Neural crest cell (in vitro differentiated cells): ENCODE results near the gene UGT2A3. TPM values are rescaled to one million over a fixed set of nuclear protein-coding genes. Genes with fewer than 3 reads are reported as not detected.

Source experiments
- DNase-seq: peaks from one replicate; pipeline ENCODE4 v3.0.0; 2021; ENCODE audit warnings: low read depth, mixed read lengths, low spot score
- H3K27ac Mint-ChIP-seq: one replicate; pipeline ENCODE4 v1.8.0; 2021; ENCODE audit warnings: mild to moderate bottlenecking, mixed read lengths; ENCODE audit not compliant: unreplicated experiment
- H3K27me3 Mint-ChIP-seq: 2 replicates; pipeline ENCODE4 v1.8.0; 2021; ENCODE audit warnings: low read depth, mild to moderate bottlenecking, mixed read lengths
- H3K36me3 Mint-ChIP-seq: 2 replicates; pipeline ENCODE4 v1.8.0; 2021; ENCODE audit warnings: low read depth, mild to moderate bottlenecking, mixed read lengths
- H3K4me1 Mint-ChIP-seq: 2 replicates; pipeline ENCODE4 v1.8.0; 2021; ENCODE audit warnings: mixed read lengths
- H3K4me3 Mint-ChIP-seq: one replicate; pipeline ENCODE4 v1.8.0; 2021; ENCODE audit warnings: mild to moderate bottlenecking, mixed read lengths
- H3K9me3 Mint-ChIP-seq: 2 replicates; pipeline ENCODE4 v1.8.0; 2021; ENCODE audit warnings: mixed read lengths
- total RNA-seq: library from RNA; stranded (reverse); gene quantifications from 2 replicates; pipeline ENCODE4 v1.2.1, GENCODE V29; 2021
- TF ChIP-seq, protein P1 (sequence below): fragments of 200-600 bp; sonication (generic); conservative IDR thresholded peaks from 2 replicates; pipeline ENCODE4 v1.5.0; 2021; ENCODE audit warnings: antibody characterized with exemption, mild to moderate bottlenecking

Gene UGT2A3
- total RNA-seq, 1 donor from 2014 or later, result not detected

DNA sequence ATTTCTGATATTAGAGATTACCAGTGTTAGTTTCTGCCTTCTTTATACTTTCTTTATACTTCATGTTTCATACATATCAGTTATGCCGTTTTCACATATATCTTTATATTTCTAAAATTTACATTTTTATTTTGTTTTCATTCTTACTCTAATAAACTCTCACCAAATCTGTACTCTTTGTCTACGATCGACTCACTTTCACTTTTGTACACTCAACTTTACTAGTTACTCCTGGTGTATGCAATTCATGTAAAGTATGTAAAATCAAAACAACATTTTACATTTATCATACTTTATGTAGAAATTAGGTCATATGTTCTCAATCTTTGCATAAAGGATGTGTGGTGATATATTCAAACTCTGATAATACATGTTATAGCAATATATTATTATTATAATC is 59.9 kb downstream of the UGT2A3 start:
- Mint-ChIP-seq H3K27ac (no peak overlapping the region), H3K4me3 (no peak overlapping the region), H3K27me3 (no peaks in the 10 kb centered on the region), H3K4me1 (no peaks in the 10 kb centered on the region), H3K9me3 (peaks cover 3% of the 10 kb centered on the region), H3K36me3 (no peaks in the 10 kb centered on the region)
- TF ChIP-seq, protein P1, sequence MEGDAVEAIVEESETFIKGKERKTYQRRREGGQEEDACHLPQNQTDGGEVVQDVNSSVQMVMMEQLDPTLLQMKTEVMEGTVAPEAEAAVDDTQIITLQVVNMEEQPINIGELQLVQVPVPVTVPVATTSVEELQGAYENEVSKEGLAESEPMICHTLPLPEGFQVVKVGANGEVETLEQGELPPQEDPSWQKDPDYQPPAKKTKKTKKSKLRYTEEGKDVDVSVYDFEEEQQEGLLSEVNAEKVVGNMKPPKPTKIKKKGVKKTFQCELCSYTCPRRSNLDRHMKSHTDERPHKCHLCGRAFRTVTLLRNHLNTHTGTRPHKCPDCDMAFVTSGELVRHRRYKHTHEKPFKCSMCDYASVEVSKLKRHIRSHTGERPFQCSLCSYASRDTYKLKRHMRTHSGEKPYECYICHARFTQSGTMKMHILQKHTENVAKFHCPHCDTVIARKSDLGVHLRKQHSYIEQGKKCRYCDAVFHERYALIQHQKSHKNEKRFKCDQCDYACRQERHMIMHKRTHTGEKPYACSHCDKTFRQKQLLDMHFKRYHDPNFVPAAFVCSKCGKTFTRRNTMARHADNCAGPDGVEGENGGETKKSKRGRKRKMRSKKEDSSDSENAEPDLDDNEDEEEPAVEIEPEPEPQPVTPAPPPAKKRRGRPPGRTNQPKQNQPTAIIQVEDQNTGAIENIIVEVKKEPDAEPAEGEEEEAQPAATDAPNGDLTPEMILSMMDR, result no peak
- DNase-seq, result no peak

DNA sequence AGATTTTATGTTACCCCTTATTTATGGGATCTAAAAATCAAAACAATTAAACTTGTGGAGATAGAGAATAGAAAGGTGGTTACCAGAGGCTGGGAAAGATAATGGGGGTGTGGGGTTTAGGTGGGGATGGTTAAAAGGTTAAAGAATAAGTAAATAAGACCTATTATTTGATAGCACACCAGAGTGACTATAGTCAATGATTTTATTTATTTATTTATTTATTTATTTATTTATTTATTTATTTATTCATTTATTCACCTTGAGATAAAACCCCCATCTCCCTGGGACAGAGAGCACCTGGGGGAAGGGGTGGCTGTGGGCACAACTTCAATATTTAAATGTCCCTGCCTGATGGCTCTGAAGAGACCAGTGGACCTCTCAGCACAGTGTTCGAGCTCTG is 66.1 kb downstream of the UGT2A3 start:
- Mint-ChIP-seq H3K4me1 (no peaks in the 10 kb centered on the region), H3K9me3 (no peaks in the 10 kb centered on the region), H3K4me3 (no peak overlapping the region), H3K27ac (no peak overlapping the region), H3K27me3 (no peaks in the 10 kb centered on the region), H3K36me3 (no peaks in the 10 kb centered on the region)
- TF ChIP-seq, protein P1, result no peak
- DNase-seq, result no peak

DNA sequence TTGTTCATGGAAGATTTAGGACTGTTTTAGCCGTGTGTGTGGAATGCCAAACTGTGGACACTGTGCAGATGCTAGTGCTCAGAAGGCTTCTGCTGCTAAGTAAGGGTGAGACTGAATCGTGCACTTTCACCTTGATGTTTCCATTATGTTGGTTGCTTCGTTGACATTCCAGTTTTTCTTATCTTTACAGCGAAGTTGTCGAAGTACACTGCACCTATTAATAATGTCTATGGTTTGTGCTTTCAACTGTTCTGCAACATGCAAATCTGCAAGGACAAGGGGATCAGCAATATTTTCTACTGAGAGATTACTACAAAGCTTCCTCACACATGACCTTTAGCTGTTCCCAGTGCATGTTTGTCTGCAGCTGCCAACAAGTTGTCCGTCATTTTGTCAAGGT is 67.7 kb downstream of the UGT2A3 start:
- Mint-ChIP-seq H3K27ac (no peak overlapping the region), H3K27me3 (no peaks in the 10 kb centered on the region), H3K4me1 (no peaks in the 10 kb centered on the region), H3K36me3 (no peaks in the 10 kb centered on the region), H3K4me3 (no peak overlapping the region), H3K9me3 (no peaks in the 10 kb centered on the region)
- no peak for DNase-seq
- TF ChIP-seq, protein P1, result no peak

Other genes with a start within 250 kb of the UGT2A3 start
- not detected in 2 replicates for gene UGT2B10, start 135.8 kb downstream of the UGT2A3 start, total RNA-seq
- gene UGT2B7, start 144.7 kb upstream of the UGT2A3 start, total RNA-seq, result 0.77 and 0.82 TPM in 2 replicates